ENCODE data around the gene KPNA2.

DNA sequence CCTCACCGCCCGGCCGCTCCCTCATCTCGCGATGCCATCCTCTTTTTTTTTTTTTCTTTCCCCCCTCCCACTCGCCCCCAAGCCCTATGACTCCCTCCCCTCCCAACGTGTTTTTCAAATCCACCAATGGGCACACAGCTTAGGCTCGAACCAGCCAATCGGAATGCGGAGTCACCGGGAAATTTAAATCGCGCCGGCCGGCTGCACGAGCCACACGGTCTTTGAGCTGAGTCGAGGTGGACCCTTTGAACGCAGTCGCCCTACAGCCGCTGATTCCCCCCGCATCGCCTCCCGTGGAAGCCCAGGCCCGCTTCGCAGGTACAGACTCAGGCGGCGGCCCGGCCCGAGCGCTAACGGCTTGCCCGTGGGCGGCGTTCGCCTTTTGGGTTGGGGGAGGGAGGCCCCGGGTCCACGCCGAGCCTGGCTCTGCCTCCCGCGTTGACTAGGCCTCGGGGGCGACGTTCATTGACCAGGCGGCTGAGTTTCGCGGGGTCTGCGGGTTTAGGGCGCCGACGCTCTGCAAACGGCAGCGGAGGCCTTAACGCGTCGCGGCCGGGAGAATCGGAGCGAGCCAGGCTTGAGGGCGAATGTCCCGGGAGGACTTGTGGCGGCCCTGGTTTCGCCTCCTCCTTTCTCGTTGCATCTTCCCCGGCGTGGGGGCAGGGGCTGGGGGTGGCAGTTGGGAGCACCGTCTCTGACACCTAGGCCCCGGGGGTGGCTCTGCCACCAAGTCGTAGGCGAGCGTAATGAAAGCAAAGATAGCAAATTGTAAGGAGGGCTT is at the start of gene KPNA2:
- TF ChIP-seq, protein P1, sequence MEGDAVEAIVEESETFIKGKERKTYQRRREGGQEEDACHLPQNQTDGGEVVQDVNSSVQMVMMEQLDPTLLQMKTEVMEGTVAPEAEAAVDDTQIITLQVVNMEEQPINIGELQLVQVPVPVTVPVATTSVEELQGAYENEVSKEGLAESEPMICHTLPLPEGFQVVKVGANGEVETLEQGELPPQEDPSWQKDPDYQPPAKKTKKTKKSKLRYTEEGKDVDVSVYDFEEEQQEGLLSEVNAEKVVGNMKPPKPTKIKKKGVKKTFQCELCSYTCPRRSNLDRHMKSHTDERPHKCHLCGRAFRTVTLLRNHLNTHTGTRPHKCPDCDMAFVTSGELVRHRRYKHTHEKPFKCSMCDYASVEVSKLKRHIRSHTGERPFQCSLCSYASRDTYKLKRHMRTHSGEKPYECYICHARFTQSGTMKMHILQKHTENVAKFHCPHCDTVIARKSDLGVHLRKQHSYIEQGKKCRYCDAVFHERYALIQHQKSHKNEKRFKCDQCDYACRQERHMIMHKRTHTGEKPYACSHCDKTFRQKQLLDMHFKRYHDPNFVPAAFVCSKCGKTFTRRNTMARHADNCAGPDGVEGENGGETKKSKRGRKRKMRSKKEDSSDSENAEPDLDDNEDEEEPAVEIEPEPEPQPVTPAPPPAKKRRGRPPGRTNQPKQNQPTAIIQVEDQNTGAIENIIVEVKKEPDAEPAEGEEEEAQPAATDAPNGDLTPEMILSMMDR (IDR thresholded peaks at IDR 0.05), result no peak
- TF ChIP-seq POLR2A (IDR thresholded peaks at IDR 0.05), result no peak

Data from breast epithelium (tissue), 3 donors.